22Rv1 (cell line): ENCODE results near the gene DSTN.

Experiments used
- H3K27ac ChIP-seq: fragments of 450-650 bp; 2 replicates; pipeline ENCODE4 v1.5.1; 2017
- ZFX ChIP-seq: fragments of 450-650 bp; IDR thresholded peaks from 2 replicates; pipeline ENCODE4 v1.6.1; 2017; ENCODE audit warnings: antibody characterized with exemption, borderline replicate concordance
- TF ChIP-seq, protein P1 (sequence below): fragments of 450-650 bp; IDR thresholded peaks from 2 replicates; pipeline ENCODE4 v1.5.1; 2017; ENCODE audit warnings: mild to moderate bottlenecking

Gene DSTN

DNA sequence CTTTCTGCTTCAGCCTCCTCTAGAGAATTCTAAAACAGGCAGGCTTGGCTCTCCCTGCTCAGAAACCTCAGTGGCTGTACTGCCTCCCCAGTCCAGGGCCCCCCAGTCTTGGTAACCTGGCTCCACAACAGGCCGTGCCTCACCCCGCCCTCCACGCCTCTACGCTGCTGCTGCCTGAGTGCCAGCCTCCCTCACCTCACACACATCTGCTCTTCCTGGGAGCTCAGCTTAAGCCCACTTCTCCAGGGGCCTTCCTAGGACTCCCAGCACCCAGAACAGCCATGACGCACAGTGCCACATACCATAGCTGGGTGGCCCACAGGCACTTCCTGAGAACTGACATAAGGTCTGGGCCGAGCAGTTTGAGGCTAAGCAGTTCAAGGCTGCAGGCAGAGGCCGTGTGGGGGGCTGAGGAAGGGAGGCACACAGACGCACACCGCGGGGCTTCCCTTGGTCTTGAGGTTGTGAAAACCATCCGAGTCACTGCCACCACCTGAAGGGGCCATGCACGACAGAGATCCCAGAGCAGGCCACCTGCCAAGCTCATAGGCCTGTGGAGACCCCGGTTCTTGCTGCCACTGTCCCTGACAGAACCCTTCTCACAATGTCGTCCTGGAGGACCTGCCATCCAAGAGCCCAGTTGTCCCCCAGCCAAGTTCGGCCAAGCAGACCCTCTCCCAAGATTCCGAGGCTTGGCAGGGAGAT is 42.6 kb downstream of the DSTN start:
- H3K27ac ChIP-seq = peak overlapping the region; percentile 25; the same call in 1 of the 2 replicates
- TF ChIP-seq, protein P1, sequence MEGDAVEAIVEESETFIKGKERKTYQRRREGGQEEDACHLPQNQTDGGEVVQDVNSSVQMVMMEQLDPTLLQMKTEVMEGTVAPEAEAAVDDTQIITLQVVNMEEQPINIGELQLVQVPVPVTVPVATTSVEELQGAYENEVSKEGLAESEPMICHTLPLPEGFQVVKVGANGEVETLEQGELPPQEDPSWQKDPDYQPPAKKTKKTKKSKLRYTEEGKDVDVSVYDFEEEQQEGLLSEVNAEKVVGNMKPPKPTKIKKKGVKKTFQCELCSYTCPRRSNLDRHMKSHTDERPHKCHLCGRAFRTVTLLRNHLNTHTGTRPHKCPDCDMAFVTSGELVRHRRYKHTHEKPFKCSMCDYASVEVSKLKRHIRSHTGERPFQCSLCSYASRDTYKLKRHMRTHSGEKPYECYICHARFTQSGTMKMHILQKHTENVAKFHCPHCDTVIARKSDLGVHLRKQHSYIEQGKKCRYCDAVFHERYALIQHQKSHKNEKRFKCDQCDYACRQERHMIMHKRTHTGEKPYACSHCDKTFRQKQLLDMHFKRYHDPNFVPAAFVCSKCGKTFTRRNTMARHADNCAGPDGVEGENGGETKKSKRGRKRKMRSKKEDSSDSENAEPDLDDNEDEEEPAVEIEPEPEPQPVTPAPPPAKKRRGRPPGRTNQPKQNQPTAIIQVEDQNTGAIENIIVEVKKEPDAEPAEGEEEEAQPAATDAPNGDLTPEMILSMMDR = no peak
- TF ChIP-seq ZFX = no peak

DNA sequence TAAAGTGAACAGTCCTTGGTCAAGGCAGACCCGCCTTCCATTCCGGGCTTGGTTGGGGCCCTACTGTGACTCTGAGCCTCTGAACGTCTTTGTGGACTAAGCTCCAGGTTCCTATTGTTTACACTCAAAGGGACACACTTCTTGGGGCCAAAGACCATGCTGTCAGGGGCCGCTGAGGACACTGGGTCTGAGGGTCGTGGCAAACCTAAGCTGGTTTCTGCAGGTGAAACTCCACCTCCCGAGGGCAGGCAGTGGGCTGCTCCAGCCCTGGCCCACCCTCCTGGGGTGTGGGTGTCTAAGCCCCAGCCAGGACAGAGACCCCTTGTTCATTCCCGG is 43.1 kb downstream of the DSTN start:
- no peak overlapping the region for H3K27ac ChIP-seq
- TF ChIP-seq, protein P1 = no peak
- no peak for TF ChIP-seq ZFX

DNA sequence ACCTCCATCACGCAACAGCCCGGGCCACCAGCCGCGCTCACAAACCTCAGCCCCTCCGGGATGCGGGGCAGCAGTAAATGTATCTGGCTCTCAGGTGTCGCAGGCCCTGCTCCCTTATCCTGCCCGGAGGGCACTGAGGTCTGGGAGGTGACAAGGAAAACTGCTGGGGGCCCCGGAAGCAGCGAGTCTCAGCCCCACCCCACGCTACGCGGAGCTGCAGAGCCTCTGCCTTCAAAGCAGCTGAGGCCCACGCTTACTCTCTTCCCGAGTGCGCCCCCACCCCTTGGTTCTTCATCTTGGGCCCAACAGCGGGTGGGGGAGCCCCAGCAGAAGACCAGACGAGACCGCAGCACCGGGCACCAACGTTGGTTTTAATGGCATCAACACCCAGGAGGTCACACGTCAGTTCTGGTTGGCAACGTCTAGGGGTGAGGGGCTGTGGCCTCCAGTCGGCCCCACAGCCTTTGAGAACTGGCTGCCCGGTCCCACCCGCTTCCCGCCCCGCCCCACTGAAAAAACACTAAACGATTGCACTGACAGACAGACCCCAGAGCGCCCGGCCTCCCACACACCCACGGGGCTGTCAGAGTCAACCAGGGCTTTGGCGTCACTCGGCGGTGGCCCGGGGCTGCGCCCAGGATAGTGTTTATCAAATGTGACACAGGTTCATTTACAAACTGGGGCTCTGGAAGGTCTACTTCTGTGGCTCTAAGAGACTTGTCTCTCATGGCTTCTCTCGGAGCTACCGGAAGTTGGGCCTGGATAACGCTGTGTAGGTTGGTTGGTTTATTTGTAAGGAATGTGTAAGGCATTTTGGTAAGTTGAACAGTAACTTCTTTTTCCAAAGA is 43.7 kb downstream of the DSTN start:
- TF ChIP-seq, protein P1 = no peak
- no peak for TF ChIP-seq ZFX
- H3K27ac ChIP-seq = peak overlapping the region; percentile 34; the same call in 1 of the 2 replicates

DNA sequence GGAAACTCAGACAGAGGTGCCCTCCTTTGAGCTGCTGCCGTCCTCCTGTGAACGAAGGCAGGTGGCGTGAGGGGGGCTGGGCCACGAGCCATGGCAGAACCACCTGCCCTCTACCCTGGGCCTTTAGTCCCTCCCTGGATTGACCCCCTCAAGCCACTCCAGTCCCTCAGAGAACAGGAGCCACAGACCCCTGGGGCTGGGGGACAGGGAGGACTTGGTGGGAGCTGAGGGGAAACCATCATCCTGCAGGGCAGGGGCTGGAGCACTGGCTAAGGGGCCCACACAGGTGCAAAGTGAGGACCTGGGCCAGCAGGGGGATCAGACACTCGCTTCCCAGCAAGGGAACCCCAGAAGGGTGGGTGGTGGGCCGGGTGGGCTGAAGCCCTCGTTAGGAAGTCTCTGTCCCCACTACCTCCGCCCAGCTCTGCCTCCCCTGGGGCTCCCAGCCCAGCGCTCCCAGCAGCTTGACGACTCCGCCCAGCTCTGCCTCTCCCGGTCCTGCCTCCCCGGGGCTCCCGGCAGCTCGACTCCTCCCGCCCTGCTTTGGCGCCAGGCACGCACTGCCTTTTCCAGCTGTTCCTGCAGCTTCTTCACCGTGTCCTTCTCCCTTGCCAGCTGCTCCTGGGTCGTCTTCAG is 44.4 kb downstream of the DSTN start:
- TF ChIP-seq, protein P1 = no peak
- TF ChIP-seq ZFX = no peak

DNA sequence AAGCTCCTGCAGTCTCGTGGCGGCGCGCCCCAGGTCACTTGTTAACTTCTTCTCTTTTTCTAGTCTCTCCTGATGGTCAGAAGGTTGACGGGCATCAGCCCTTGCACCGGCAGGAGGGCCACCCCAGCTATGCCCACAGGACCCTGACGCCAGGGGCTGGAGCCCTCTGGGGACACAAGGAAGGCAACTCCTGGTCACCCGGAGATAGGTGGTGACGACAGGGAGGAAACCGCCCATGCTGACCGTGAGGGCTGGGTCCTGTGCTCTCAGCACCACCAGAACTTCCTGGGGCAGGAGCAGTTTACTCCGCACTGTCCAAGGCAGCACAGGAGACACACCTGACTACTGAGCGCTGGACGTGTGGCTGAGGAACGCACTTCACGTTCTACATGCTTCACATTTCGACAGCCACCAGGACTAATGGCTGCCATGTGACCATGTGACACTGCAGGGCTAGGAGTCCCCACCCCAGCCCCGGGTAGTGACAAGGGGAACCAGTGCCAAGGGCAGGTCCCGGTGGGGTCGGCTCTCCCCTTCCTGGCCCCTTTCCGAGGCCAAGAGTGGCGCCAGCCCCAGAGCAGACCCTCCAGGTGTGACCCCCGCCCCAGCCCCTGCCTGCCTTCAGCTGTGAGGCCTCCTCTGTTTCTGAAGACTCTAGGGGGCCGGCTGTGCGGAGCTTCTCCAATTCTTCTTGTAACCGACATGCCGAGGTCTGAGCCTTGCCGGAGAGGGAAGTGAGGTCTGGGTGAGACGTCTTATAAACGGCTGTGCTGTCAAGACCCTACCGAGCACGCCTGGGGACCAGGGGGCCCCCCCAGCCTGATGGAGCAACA is 45.2 kb downstream of the DSTN start:
- TF ChIP-seq, protein P1 = no peak
- no peak for TF ChIP-seq ZFX
- peak overlapping the region; percentile 34; the same call in 1 of the 2 replicates for H3K27ac ChIP-seq

More for the DNA sequence above, 44.4 kb downstream of the DSTN start:
- H3K27ac ChIP-seq = peak overlapping the region; percentile 34; the same call in 1 of the 2 replicates

DNA sequence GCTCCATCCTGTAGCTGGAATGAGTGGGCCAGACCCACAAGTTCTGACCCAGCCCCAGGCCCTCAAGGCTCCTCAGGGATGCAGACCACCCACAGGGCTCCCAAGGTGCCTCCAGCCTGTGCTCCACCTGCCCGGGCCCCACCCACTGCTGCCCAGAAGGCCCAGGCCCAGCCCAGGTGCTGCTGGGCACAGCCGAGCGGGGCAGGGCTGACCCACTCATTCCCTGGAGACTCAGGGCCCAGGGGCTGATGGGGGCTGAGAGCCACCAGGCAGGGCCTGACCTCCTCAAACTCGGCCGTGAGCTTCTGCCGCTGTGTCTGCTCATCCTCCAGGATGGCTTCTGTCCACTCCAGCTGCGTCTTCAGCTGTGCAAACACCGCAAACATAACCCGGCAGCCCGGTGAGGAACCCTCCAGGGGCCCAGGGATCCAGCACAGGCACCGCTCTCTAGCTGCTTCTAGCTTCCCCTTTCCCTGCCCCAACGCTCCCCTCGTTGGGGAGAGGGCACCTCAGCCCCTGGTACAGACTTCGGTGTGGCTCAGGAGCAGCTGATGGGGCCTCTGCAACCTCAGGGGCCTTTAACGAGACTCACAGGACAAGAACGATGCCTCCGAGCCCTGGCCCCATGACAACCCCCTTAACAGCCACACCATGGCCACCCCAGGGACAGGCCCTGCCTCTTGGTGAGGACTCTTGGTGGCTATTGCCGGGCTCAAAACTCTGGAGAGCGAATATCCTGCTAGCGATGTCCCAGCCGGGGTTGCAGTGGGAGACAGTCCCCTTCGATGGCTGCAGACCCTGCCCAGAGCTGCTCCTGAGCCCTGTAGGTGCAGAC is 46.0 kb downstream of the DSTN start:
- no peak for TF ChIP-seq ZFX
- TF ChIP-seq, protein P1 = no peak
- H3K27ac ChIP-seq = no peak overlapping the region
